Subcutaneous abdominal adipose tissue (tissue), 5 donors: ENCODE results near the gene PSMG3.

Source experiments
- H3K27ac ChIP-seq: one replicate; pipeline ENCODE4 v1.7.0; 2013; ENCODE audit warnings: low read depth, mild to moderate bottlenecking, inconsistent platforms, low read length, moderate library complexity
- H3K27me3 ChIP-seq, 5 donors: one replicate each; pipeline ENCODE4 v1.7.0; 2013; ENCODE audit warnings: low read length in 5 of 5, inconsistent platforms in 1 of 5; ENCODE audit not compliant: control insufficient read depth in 5 of 5, insufficient read depth in 4 of 5
- H3K36me3 ChIP-seq, 5 donors: one replicate each; pipeline ENCODE4 v1.7.0; 2013; ENCODE audit warnings: low read length in 5 of 5; ENCODE audit not compliant: control insufficient read depth in 5 of 5, insufficient read depth in 5 of 5
- H3K4me1 ChIP-seq, 5 donors: one replicate each; pipeline ENCODE4 v1.7.0; 2013; ENCODE audit warnings: low read length in 5 of 5, mild to moderate bottlenecking in 3 of 5, moderate library complexity in 1 of 5; ENCODE audit not compliant: control insufficient read depth in 5 of 5, insufficient read depth in 5 of 5
- H3K4me3 ChIP-seq, 5 donors: one replicate each; pipeline ENCODE4 v1.7.0; 2013; ENCODE audit warnings: low read length in 5 of 5, low read depth in 1 of 5
- H3K9ac ChIP-seq, 5 donors: one replicate each; pipeline ENCODE4 v1.7.0; 2013; ENCODE audit warnings: low read length in 5 of 5, mild to moderate bottlenecking in 4 of 5, moderate library complexity in 3 of 5
- H3K9me3 ChIP-seq, 5 donors: one replicate each; pipeline ENCODE4 v1.7.0; 2013; ENCODE audit warnings: low read length in 5 of 5; ENCODE audit not compliant: control insufficient read depth in 5 of 5
- donor health status: healthy.
- donor health status: healthy.
- donor health status: healthy.
- donor health status: healthy.
- donor health status: healthy.

Gene PSMG3

GRCh38 chr7:1567049-1567771, 2.6 kb downstream of the PSMG3 start:
- Histone ChIP-seq H3K27ac (peak overlapping the region; percentile 50), H3K4me3 (no peak overlapping the region), H3K36me3 (peaks cover 0 to 20% (median 10%) of the 10 kb centered on the region in 5 donors)

GRCh38 chr7:1566687-1567048, 3.2 kb downstream of the PSMG3 start:
- H3K36me3 ChIP-seq, result peaks cover 0 to 20% (median 10%) of the 10 kb centered on the region in 5 donors
- H3K4me3 ChIP-seq, result no peak overlapping the region
- peaks cover 7 to 46% (median 37%) of the 10 kb centered on the region in 5 donors for H3K4me1 ChIP-seq
- H3K27ac ChIP-seq, result peak overlapping the region; percentile 50
- H3K9me3 ChIP-seq, result no peaks in the 10 kb centered on the region
- peaks cover 0 to 5% (median 0%) of the 10 kb centered on the region in 5 donors for H3K27me3 ChIP-seq
- no peak overlapping the region for H3K9ac ChIP-seq

More at GRCh38 chr7:1567049-1567771, 2.6 kb downstream of the PSMG3 start:
- Histone ChIP-seq H3K27me3 (peaks cover 0 to 1% (median 0%) of the 10 kb centered on the region in 5 donors), H3K4me1 (peaks cover 7 to 52% (median 39%) of the 10 kb centered on the region in 5 donors), H3K9ac (peak overlapping the region in 1 of 5 donors; percentile 35), H3K9me3 (no peaks in the 10 kb centered on the region)

DNA sequence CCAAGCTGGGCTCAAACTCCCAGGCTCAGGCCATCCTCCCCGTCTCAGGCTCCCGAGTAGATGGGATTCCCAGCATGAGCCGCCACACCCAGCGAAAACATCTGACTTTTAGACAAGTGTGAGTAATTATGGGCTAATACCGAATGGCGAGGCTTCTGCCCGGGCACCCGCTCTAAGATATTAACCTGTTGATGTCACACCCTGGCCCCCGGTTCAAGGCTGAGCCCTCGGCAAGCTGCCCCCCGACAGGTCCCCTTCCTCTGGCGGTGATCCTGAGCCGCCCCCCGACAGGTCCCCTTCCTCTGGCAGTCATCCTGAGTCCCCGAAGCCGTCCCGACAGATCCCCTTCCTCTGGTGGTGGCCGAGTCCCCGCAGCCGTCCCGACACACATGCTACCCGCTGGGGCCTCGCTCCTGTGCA, 5.2 kb downstream of the PSMG3 start:
- no peaks in the 10 kb centered on the region for H3K9me3 ChIP-seq

DNA sequence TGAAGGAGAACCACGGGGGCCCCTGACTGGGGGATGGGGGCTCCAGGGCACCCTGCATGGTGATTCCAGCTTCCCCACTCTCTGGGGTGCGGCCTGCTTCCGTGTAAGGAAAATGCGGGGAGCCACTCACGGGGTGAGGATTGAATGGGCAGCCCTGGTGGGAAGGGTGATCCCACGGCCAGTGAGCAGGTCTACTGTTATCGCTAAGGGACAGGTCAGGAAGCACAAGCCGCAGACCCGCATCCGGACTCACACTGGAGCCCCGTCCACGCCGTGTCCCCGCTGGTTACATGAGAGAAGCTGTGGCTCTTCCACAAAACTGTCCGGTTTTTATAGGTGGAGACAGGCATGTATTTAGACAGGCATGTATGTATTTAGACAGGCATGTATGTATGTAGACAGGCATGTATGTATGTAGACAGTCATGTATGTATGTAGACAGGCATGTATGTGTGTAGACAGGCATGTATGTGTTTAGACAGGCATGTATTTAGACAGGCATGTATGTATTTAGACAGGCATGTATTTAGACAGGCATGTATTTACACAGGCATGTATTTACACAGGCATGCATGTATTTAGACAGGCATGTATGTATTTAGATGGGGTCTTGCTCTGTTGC, 5.7 kb downstream of the PSMG3 start:
- no peak overlapping the region for H3K27ac ChIP-seq
- peaks cover 5 to 24% (median 22%) of the 10 kb centered on the region in 5 donors for H3K4me1 ChIP-seq
- H3K27me3 ChIP-seq, result peaks cover 0 to 8% (median 0%) of the 10 kb centered on the region in 5 donors
- peaks cover 0 to 20% (median 10%) of the 10 kb centered on the region in 5 donors for H3K36me3 ChIP-seq
- H3K9ac ChIP-seq, result no peak overlapping the region
- H3K9me3 ChIP-seq, result no peaks in the 10 kb centered on the region
- no peak overlapping the region for H3K4me3 ChIP-seq

More for the DNA sequence above, 5.2 kb downstream of the PSMG3 start:
- H3K4me1 ChIP-seq, result peaks cover 5 to 29% (median 27%) of the 10 kb centered on the region in 5 donors
- H3K4me3 ChIP-seq, result no peak overlapping the region
- H3K27ac ChIP-seq, result no peak overlapping the region
- peaks cover 0 to 7% (median 0%) of the 10 kb centered on the region in 5 donors for H3K27me3 ChIP-seq
- H3K36me3 ChIP-seq, result peaks cover 0 to 20% (median 10%) of the 10 kb centered on the region in 5 donors
- no peak overlapping the region for H3K9ac ChIP-seq

DNA sequence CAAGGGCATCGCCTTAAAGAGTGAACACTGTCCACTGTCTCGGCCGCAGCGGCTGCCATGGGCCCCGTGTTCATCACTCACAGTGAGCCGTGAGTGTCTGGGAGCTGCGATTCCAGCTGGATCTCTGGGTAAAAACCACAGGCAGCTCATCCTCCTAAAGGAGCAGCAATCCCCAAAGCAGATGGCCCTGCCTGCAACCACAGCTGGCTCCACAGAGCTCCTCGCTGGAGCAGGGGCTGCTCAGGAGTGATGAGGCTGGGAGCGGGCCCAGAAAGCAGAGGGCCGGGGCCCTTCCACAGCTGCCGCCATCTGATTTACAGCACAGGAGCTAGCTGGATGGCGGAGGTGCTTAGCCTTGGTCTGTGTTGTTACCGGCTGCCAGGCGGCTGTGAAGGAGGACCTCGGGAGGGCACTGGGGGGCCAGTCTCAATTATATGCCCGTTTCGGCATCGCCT, 7.2 kb downstream of the PSMG3 start:
- Histone ChIP-seq H3K4me1 (peaks cover 4 to 15% (median 7%) of the 10 kb centered on the region in 5 donors), H3K27me3 (peaks cover 0 to 8% (median 4%) of the 10 kb centered on the region in 5 donors), H3K9me3 (no peaks in the 10 kb centered on the region), H3K27ac (no peak overlapping the region), H3K9ac (no peak overlapping the region), H3K4me3 (no peak overlapping the region), H3K36me3 (peaks cover 0 to 18% (median 10%) of the 10 kb centered on the region in 5 donors)

- Histone ChIP-seq H3K36me3 (peaks cover 0 to 13% (median 5%) of the 10 kb centered on the region in 5 donors), H3K27me3 (peaks cover 0 to 8% (median 4%) of the 10 kb centered on the region in 5 donors), H3K9ac (no peak overlapping the region), H3K27ac (no peak overlapping the region), H3K9me3 (no peaks in the 10 kb centered on the region), H3K4me1 (peaks cover 4 to 10% (median 6%) of the 10 kb centered on the region in 5 donors), H3K4me3 (no peak overlapping the region)
Observed at GRCh38 chr7:1562116-1562515, 7.7 kb downstream of the PSMG3 start.

GRCh38 chr7:1561036-1561940, 8.5 kb downstream of the PSMG3 start:
- Histone ChIP-seq H3K9ac (no peak overlapping the region), H3K27ac (no peak overlapping the region), H3K9me3 (no peaks in the 10 kb centered on the region), H3K4me1 (peaks cover 0 to 4% (median 1%) of the 10 kb centered on the region in 5 donors), H3K27me3 (peaks cover 0 to 8% (median 4%) of the 10 kb centered on the region in 5 donors), H3K4me3 (no peak overlapping the region), H3K36me3 (peaks cover 0 to 4% (median 0%) of the 10 kb centered on the region in 5 donors)

GRCh38 chr7:1560620-1561031, 9.2 kb downstream of the PSMG3 start:
- H3K9me3 ChIP-seq, result no peaks in the 10 kb centered on the region
- no peak overlapping the region for H3K4me3 ChIP-seq
- peaks cover 0 to 4% (median 0%) of the 10 kb centered on the region in 5 donors for H3K36me3 ChIP-seq
- peaks cover 2 to 11% (median 8%) of the 10 kb centered on the region in 5 donors for H3K4me1 ChIP-seq
- no peak overlapping the region for H3K9ac ChIP-seq
- H3K27me3 ChIP-seq, result peaks cover 0 to 8% (median 4%) of the 10 kb centered on the region in 5 donors
- no peak overlapping the region for H3K27ac ChIP-seq

DNA sequence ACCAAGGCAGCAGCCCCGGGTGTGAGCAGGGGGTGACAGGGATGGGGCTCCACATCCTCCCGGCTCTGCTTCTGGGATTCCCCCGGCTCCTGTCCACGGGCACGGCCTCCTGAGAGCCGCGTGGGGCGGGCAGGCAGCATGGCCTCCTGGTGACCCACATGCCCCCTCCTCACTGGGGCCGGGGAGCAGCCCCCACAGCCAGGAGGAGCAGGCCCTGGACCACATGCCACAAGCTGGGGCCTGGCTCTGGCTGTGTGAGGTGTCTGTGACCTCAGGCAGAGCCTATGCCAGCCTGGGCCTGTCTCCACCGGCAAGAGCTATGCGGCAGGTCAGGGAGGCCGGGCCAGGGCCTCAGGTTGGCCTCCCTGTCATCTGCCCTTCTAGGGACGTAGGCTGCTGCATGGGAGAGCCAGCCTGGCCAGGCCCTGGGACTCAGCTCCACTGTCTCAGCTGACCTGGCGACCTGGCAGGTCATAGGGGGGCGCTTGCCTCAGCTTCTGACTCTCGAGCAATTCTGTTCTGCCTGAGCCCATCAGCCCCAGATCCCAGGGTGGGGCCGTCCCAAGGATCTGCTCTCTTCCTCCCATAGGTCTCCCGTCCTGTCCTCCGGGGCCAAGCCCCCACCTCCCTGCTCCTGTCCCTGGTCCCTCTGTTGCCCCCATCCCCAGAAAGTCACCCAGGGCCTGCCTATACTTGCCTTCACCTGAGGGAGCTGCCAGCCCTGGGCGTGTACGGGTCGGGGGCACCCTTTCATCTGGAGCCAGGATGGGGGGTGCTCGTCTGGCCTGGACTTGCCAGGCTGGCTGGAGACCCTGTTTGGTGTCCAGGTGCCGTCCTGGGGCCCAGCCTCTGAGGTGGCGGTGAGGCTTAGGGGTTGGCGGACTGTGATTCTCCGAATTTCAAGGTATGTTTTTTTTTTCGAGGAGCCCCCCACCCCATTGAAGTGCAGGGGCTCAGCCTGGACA, 9.9 kb downstream of the PSMG3 start:
- Histone ChIP-seq H3K36me3 (no peaks in the 10 kb centered on the region), H3K4me3 (no peak overlapping the region), H3K9me3 (no peaks in the 10 kb centered on the region), H3K9ac (no peak overlapping the region), H3K27me3 (peaks cover 0 to 8% (median 4%) of the 10 kb centered on the region in 5 donors), H3K27ac (no peak overlapping the region), H3K4me1 (peaks cover 2 to 18% (median 15%) of the 10 kb centered on the region in 5 donors)
